Hepatocyte (in vitro differentiated cells): ENCODE measurements around the gene YBEY. TPM values are rescaled to one million over a fixed set of nuclear protein-coding genes. Genes with fewer than 3 reads are reported as not detected.

Source experiments
- DNase-seq: peaks from one replicate; pipeline ENCODE4 v3.0.0-alpha.2; 2016; ENCODE audit warnings: low spot score
- H2AFZ ChIP-seq: fragments of 200-600 bp; sonication (generic); 2 replicates; pipeline ENCODE4 v1.6.0; 2016; ENCODE audit warnings: antibody characterized with exemption, mild to moderate bottlenecking
- H3K27ac ChIP-seq: fragments of 200-600 bp; sonication (generic); 2 replicates; pipeline ENCODE4 v1.5.1; 2016; ENCODE audit warnings: mild to moderate bottlenecking
- H3K27me3 ChIP-seq: fragments of 200-600 bp; sonication (generic); 2 replicates; pipeline ENCODE4 v1.6.1; 2016
- H3K36me3 ChIP-seq: fragments of 200-600 bp; sonication (generic); replicated peaks from 2 replicates; pipeline ENCODE4 v1.5.1; 2016; ENCODE audit warnings: low read depth; ENCODE audit not compliant: insufficient read depth
- H3K4me1 ChIP-seq: fragments of 200-600 bp; sonication (generic); 2 replicates; pipeline ENCODE4 v1.5.1; 2016; ENCODE audit warnings: mild to moderate bottlenecking, moderate library complexity; ENCODE audit not compliant: insufficient read depth
- H3K4me2 ChIP-seq: fragments of 200-600 bp; sonication (generic); 2 replicates; pipeline ENCODE4 v1.6.0; 2016
- H3K4me3 ChIP-seq: fragments of 200-600 bp; sonication (generic); 2 replicates; pipeline ENCODE4 v1.5.1; 2016; ENCODE audit warnings: mild to moderate bottlenecking
- H3K79me2 ChIP-seq: fragments of 200-600 bp; sonication (generic); 2 replicates; pipeline ENCODE4 v1.6.0; 2017; ENCODE audit warnings: mild to moderate bottlenecking
- H3K9me2 ChIP-seq: fragments of 200-600 bp; sonication (generic); replicated peaks from 2 replicates; pipeline ENCODE4 v1.6.0; 2017; ENCODE audit warnings: mild to moderate bottlenecking; ENCODE audit not compliant: insufficient read depth
- H3K9me3 ChIP-seq: fragments of 200-600 bp; sonication (generic); 2 replicates; pipeline ENCODE4 v1.5.1; 2016; ENCODE audit warnings: low read depth, mild to moderate bottlenecking
- H4K20me1 ChIP-seq: fragments of 200-600 bp; sonication (generic); 2 replicates; pipeline ENCODE4 v1.6.0; 2016; ENCODE audit warnings: mild to moderate bottlenecking; ENCODE audit not compliant: insufficient read depth, poor library complexity, severe bottlenecking
- CTCF ChIP-seq: fragments of 200-600 bp; sonication (generic); IDR thresholded peaks from 2 replicates; pipeline ENCODE4 v1.5.1; 2016; ENCODE audit warnings: antibody characterized with exemption, mild to moderate bottlenecking; ENCODE audit not compliant: poor library complexity
- EZH2 ChIP-seq: fragments of 200-600 bp; sonication (generic); IDR thresholded peaks from 2 replicates; pipeline ENCODE4 v1.6.1; 2016; ENCODE audit warnings: antibody characterized with exemption, mild to moderate bottlenecking, borderline replicate concordance
- EZH2phosphoT487 ChIP-seq: fragments of 200-600 bp; sonication (generic); IDR thresholded peaks from one replicate; pipeline ENCODE4 v1.6.1; 2018; ENCODE audit warnings: antibody characterized with exemption, mild to moderate bottlenecking, low read depth, moderate library complexity; ENCODE audit not compliant: unreplicated experiment, severe bottlenecking
- WGBS: methylation state at CpG from one replicate; pipeline ENCODE4 v1.1.6; 2016; ENCODE audit warnings: low lambda C conversion rate; ENCODE audit errors: missing lambda C conversion rate; 5-methylcytosine and 5-hydroxymethylcytosine counted together
- polyA plus RNA-seq: library from polyadenylated mRNA; unstranded; fragments of >200 nt; fragmentation: Nextera tagmentation; extraction: Ambion mirVana; gene quantifications from 2 replicates; pipeline ENCODE4 v1.2.1, GENCODE V29; 2016
- total RNA-seq: library from RNA; depleted of rRNA; stranded (reverse); fragments of >200 nt; gene quantifications from 2 replicates; pipeline ENCODE4 v1.2.3, GENCODE V29; 2014

The YBEY gene
- total and polyA plus RNA-seq, 2 experiments from 2014 or later, result 13.9 to 25.4 TPM

DNA sequence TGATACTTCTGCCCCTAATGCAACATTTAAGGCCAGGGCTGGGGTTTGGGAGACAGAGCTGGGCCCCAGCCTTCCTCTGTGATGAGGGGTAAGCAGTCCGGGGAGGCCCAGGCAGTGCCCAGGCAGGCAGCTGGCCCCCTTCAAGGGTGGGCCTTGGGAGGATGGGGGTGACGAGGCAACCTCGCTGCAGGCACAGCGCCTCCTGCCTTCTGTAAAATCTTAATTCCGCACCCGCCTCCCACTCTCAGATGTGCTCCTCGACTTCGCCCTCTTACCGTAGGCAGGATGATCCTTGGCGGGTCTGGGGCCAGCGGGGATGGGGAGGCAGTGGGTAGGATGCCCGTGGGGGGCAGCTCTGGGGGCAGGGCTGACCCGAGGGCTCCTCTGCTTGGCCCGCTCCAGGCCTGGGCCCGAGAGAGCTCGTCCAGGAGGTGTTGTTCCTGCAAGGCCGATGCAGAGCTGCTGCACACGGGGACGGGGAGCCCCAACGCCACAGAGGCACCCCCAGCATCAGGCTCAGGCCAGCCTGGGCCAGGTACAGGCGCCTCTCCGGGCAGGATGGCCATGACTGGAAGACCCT, 28.4 kb downstream of the YBEY start:
- TF ChIP-seq EZH2, result no peak
- TF ChIP-seq CTCF, result no peak
- TF ChIP-seq EZH2phosphoT487, result no peak
- Histone ChIP-seq H3K4me3 (no peak overlapping the region), H3K27me3 (no peaks in the 10 kb centered on the region), H3K36me3 (no peaks in the 10 kb centered on the region), H3K9me3 (no peaks in the 10 kb centered on the region), H2AFZ (no peak overlapping the region), H3K9me2 (no peaks in the 10 kb centered on the region), H3K79me2 (peaks cover 3% of the 10 kb centered on the region), H3K27ac (no peak overlapping the region), H4K20me1 (no peaks in the 10 kb centered on the region), H3K4me2 (no peak overlapping the region), H3K4me1 (no peaks in the 10 kb centered on the region)
- WGBS, result 98% methylated on average over 20 of the region's 22 CpGs
- no peak for DNase-seq

DNA sequence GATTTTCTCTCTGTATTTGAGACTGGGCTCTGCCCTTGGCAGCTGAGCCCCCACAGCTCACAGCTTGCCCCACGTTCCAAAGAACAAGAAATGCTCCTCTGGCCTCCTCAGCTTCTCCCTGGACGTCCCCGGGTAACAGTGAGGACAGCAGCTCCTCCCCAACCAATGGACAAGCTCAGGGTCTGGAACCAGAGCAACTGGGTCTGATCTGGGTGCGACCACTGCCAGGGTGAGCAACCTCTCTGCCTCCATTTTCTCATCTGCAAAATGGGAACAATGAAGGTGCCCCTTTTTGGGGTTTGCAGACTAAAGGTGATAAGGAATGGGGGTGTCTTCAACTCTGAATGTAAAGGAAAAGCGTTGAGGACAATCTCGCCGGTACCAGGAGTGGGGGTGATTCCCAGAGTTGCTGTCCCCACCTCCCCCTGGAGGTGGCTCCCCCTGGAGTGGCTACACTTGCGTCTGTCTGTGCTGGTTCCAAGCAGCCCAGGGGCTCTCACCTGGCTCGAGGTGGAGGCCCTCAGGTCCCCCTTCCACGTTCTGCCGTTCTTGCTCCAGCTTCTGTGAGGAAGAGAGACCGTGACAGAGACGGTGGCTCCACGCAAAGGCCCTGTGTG, 30.7 kb downstream of the YBEY start:
- 96% methylated on average over 14 of the region's 14 CpGs for WGBS
- H3K4me2 ChIP-seq, result no peak overlapping the region
- no peak for DNase-seq
- H2AFZ ChIP-seq, result no peak overlapping the region
- H4K20me1 ChIP-seq, result no peaks in the 10 kb centered on the region
- no peak overlapping the region for H3K4me3 ChIP-seq
- H3K36me3 ChIP-seq, result no peaks in the 10 kb centered on the region
- H3K9me3 ChIP-seq, result no peaks in the 10 kb centered on the region
- H3K79me2 ChIP-seq, result peaks cover 20% of the 10 kb centered on the region
- no peaks in the 10 kb centered on the region for H3K4me1 ChIP-seq
- H3K9me2 ChIP-seq, result no peaks in the 10 kb centered on the region
- H3K27ac ChIP-seq, result no peak overlapping the region
- TF ChIP-seq EZH2phosphoT487 (no peak), EZH2 (no peak)
- H3K27me3 ChIP-seq, result no peaks in the 10 kb centered on the region

GRCh38 chr21:46317710-46318463, 31.7 kb downstream of the YBEY start:
- Histone ChIP-seq H3K36me3 (no peaks in the 10 kb centered on the region), H4K20me1 (no peaks in the 10 kb centered on the region), H3K79me2 (peaks cover 31% of the 10 kb centered on the region), H3K27me3 (no peaks in the 10 kb centered on the region), H3K4me3 (no peak overlapping the region), H3K9me3 (no peaks in the 10 kb centered on the region), H2AFZ (no peak overlapping the region), H3K4me2 (no peak overlapping the region), H3K27ac (no peak overlapping the region), H3K9me2 (no peaks in the 10 kb centered on the region), H3K4me1 (peaks cover 10% of the 10 kb centered on the region)
- no peak for TF ChIP-seq EZH2phosphoT487
- no peak for TF ChIP-seq CTCF
- TF ChIP-seq EZH2, result no peak
- WGBS, result 64% methylated on average over 20 of the region's 20 CpGs
- DNase-seq, result peak; percentile 64

DNA sequence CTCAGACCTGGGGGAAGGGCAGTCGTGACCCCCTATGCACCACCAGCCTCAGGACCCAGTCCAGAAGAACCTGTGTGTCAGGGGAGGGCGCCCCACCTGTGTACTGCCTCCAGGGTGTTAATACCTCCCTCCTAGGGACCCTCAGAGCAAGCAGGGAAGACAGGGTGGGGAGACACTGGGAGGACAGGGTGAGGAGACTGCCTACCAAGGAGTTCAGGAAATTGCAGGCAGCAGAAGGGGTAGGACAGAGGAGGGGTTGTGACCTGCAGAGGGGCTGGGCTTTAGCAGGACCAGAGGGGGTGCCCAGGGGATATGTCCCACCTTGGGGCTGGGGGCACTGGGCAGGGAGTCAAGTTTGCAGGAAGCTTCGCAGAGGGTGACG, 32.3 kb downstream of the YBEY start:
- H4K20me1 ChIP-seq, result no peaks in the 10 kb centered on the region
- H3K4me1 ChIP-seq, result peaks cover 10% of the 10 kb centered on the region
- no peak overlapping the region for H2AFZ ChIP-seq
- TF ChIP-seq CTCF (no peak), EZH2 (no peak), EZH2phosphoT487 (no peak)
- H3K9me3 ChIP-seq, result no peaks in the 10 kb centered on the region
- WGBS, result 73% methylated on average over 4 of the region's 4 CpGs
- no peaks in the 10 kb centered on the region for H3K36me3 ChIP-seq
- DNase-seq, result no peak
- H3K4me3 ChIP-seq, result no peak overlapping the region
- no peaks in the 10 kb centered on the region for H3K27me3 ChIP-seq
- H3K27ac ChIP-seq, result no peak overlapping the region
- no peaks in the 10 kb centered on the region for H3K9me2 ChIP-seq
- H3K79me2 ChIP-seq, result peaks cover 36% of the 10 kb centered on the region
- H3K4me2 ChIP-seq, result no peak overlapping the region
